LNCaP clone FGC (cell line): Measurements from ENCODE around the gene MAN2B2.

Experiments used
- DNase-seq: peaks from one replicate; pipeline ENCODE4 v3.0.0-alpha.2; 2011; ENCODE audit warnings: low read depth
- H3K4me3 ChIP-seq: 2 replicates; pipeline ENCODE4 v1.5.1; 2011; ENCODE audit warnings: mild to moderate bottlenecking, low read depth, low read length, control low read depth
- CTCF ChIP-seq: IDR thresholded peaks from 2 replicates; pipeline ENCODE4 v1.5.1; 2012; ENCODE audit warnings: mild to moderate bottlenecking; ENCODE audit not compliant: control insufficient read depth, insufficient read depth; ENCODE audit errors: extremely low read depth

Gene MAN2B2

DNA sequence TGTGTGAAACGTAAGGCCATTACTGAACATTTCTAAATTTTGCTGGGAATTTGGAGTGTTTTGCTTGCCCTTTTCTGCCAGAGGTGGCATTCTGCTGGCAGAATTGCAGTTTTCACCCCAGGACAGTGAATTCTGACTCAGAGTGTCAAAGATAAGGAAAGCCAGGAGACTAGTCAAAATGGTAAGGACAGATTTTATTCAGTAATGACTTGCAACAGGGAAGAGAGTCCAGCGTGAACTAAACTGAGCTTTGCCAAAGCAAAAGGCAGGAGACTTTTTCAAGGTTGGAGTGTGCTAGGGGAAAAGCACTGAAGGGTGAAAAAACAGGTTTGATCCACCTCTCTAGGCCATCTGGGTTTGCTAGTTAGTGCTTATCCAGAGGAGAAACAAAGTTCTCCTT is 84.9 kb downstream of the MAN2B2 start:
- no peak overlapping the region for H3K4me3 ChIP-seq
- DNase-seq, result no peak
- no peak for TF ChIP-seq CTCF

GRCh38 chr4:6660430-6660829 is 85.4 kb downstream of the MAN2B2 start:
- H3K4me3 ChIP-seq, result no peak overlapping the region
- DNase-seq, result no peak
- TF ChIP-seq CTCF, result no peak

GRCh38 chr4:6662591-6662990 is 87.6 kb downstream of the MAN2B2 start:
- no peak for TF ChIP-seq CTCF

GRCh38 chr4:6663596-6664393 is 88.8 kb downstream of the MAN2B2 start:
- no peak overlapping the region for H3K4me3 ChIP-seq
- TF ChIP-seq CTCF, result no peak
- DNase-seq, result no peak

More at GRCh38 chr4:6662591-6662990, 87.6 kb downstream of the MAN2B2 start:
- no peak for DNase-seq
- no peak overlapping the region for H3K4me3 ChIP-seq

DNA sequence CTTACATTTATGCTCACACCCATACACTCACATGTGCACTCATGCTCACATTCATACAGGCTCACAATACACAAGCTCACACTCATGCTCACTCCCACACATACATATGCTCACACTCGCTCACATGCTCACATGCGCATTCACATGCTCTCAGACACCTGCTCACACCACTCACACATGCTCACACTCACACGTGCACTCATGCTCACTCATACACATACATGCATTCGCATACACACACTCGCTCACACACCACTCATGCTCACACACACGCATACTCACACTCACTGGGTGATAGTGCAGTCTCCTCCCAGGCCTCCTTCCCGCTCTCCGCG is 90.3 kb downstream of the MAN2B2 start:
- no peak for DNase-seq
- H3K4me3 ChIP-seq, result no peak overlapping the region
- TF ChIP-seq CTCF, result no peak

DNA sequence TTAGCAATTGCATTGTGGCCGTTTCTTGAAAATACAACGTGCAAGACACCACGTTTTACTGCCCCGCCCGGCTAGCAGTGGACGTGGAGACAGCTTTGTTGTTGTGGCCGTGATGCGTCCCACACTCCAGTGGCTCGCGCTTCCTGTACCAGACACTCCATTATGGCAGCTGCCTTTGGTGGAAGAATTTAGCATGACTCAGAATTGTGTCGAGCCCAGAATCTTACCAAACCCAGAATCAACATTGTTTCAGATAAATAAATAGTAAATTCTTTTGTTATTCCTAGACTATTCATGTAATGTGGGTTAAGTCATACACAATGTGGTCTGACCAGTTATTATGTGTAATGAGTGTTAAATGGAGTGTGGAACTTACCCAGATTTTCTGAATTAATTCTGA is 93.4 kb downstream of the MAN2B2 start:
- no peak overlapping the region for H3K4me3 ChIP-seq
- TF ChIP-seq CTCF, result no peak
- DNase-seq, result no peak

DNA sequence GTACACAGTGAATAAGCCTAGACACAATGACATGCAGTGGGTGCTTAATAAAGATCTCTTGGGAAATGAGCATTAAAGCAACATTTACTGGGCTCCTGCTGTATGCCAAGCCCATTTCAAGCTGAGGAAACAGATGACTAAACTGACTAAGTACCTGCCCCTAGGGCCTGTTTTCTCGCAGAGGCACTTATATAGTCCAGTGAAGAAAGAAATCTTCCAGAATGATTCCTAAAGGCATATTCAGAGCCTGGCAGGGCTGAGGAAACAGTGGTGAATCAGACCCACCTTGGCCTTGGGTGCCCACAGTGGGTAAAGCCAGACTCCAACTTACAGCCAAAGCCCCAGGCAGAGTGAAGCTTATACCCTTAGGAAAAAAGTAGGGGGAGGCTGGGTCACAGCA is 96.7 kb downstream of the MAN2B2 start:
- no peak for TF ChIP-seq CTCF
- no peak overlapping the region for H3K4me3 ChIP-seq
- no peak for DNase-seq
